WTC11 (cell line): Measurements from ENCODE around the gene NLRC5. TPM values are rescaled to one million over a fixed set of nuclear protein-coding genes. Genes with fewer than 3 reads are reported as not detected.

Experiments used
- ATAC-seq: fragments of 200-7000 bp; cut with Tn5 transposase; 2 replicates; pipeline ENCODE4 v1.10.0; 2021; ENCODE audit warnings: mild to moderate bottlenecking, moderate library complexity
- CTCF ChIA-PET: fragments of 300-600 bp; sonication (Branson Sonifier 250); formaldehyde crosslinking; loops from one replicate; lab custom pipeline; 2021; ENCODE audit warnings: antibody characterized with exemption; lab: Charles Lee
- POLR2A ChIA-PET: fragments of 350-600 bp; sonication (Branson Sonifier 250); formaldehyde crosslinking; loops from one replicate; lab custom pipeline; 2021; ENCODE audit warnings: antibody characterized with exemption; lab: Charles Lee
- DNase-seq: peaks from one replicate; pipeline ENCODE4 v3.0.0; 2021; ENCODE audit warnings: low spot score
- H3K27ac Mint-ChIP-seq: 2 replicates; pipeline ENCODE4 v1.8.0; 2021; ENCODE audit warnings: mixed read lengths
- H3K27me3 Mint-ChIP-seq: 2 replicates; pipeline ENCODE4 v1.8.0; 2021; ENCODE audit warnings: low read depth, mild to moderate bottlenecking, moderate library complexity, mixed read lengths
- H3K36me3 Mint-ChIP-seq: 2 replicates; pipeline ENCODE4 v1.8.0; 2021; ENCODE audit warnings: mixed read lengths
- H3K4me1 Mint-ChIP-seq: 2 replicates; pipeline ENCODE4 v1.8.0; 2022; ENCODE audit warnings: mixed read lengths
- H3K4me3 Mint-ChIP-seq: 2 replicates; pipeline ENCODE4 v1.8.0; 2021; ENCODE audit warnings: mild to moderate bottlenecking, moderate library complexity, mixed read lengths
- H3K9me3 Mint-ChIP-seq: 2 replicates; pipeline ENCODE4 v1.8.0; 2021; ENCODE audit warnings: mixed read lengths
- ATF2 ChIP-seq: sonication (generic); formaldehyde crosslinking; IDR thresholded peaks from 2 replicates; pipeline ENCODE4 v1.8.1; 2022; ENCODE audit warnings: low read depth, missing genetic modification reagents, borderline replicate concordance
- CBFB ChIP-seq: sonication (generic); formaldehyde crosslinking; IDR thresholded peaks from 2 replicates; pipeline ENCODE4 v1.8.1; 2022; ENCODE audit warnings: mild to moderate bottlenecking, low read depth, missing genetic modification reagents
- CREB1 ChIP-seq: sonication (generic); formaldehyde crosslinking; IDR thresholded peaks from 2 replicates; pipeline ENCODE4 v1.8.0; 2023; ENCODE audit warnings: mild to moderate bottlenecking, missing genetic modification reagents
- CREM ChIP-seq: sonication (generic); formaldehyde crosslinking; IDR thresholded peaks from 2 replicates; pipeline ENCODE4 v1.8.1; 2022; ENCODE audit warnings: mild to moderate bottlenecking, missing genetic modification reagents, moderate library complexity
- ELF4 ChIP-seq: sonication (generic); formaldehyde crosslinking; IDR thresholded peaks from 2 replicates; pipeline ENCODE4 v1.8.1; 2022; ENCODE audit warnings: low read depth, mild to moderate bottlenecking, moderate library complexity, missing genetic modification reagents
- ETV6 ChIP-seq: sonication (generic); formaldehyde crosslinking; IDR thresholded peaks from 2 replicates; pipeline ENCODE4 v1.8.1; 2022; ENCODE audit warnings: mild to moderate bottlenecking, missing genetic modification reagents
- GRHL2 ChIP-seq: fragments of 250-450 bp; sonication (Bioruptor Pico); IDR thresholded peaks from 2 replicates; pipeline ENCODE4 v1.8.0; 2022; ENCODE audit warnings: mild to moderate bottlenecking, moderate library complexity; ENCODE audit not compliant: insufficient replicate concordance, severe bottlenecking
- GTF2I ChIP-seq: fragments of 250-450 bp; sonication (Bioruptor Pico); conservative IDR thresholded peaks from 2 replicates; pipeline ENCODE4 v1.4.0; 2021; ENCODE audit warnings: mild to moderate bottlenecking
- MAX ChIP-seq: sonication (generic); formaldehyde crosslinking; IDR thresholded peaks from 2 replicates; pipeline ENCODE4 v1.8.0; 2022; ENCODE audit warnings: mild to moderate bottlenecking, missing genetic modification reagents
- MYBL2 ChIP-seq: sonication (generic); formaldehyde crosslinking; IDR thresholded peaks from 2 replicates; pipeline ENCODE4 v1.8.1; 2023; ENCODE audit warnings: mild to moderate bottlenecking, moderate library complexity, missing genetic modification reagents
- NR3C1 ChIP-seq: sonication (generic); formaldehyde crosslinking; conservative IDR thresholded peaks from 2 replicates; pipeline ENCODE4 v1.8.1; 2023; ENCODE audit warnings: low read depth, mild to moderate bottlenecking, missing genetic modification reagents
- SOX15 ChIP-seq: fragments of 250-450 bp; sonication (Bioruptor Pico); IDR thresholded peaks from 2 replicates; pipeline ENCODE4 v1.9.0; 2021; ENCODE audit warnings: mild to moderate bottlenecking
- TCF7 ChIP-seq: sonication (generic); formaldehyde crosslinking; IDR thresholded peaks from 2 replicates; pipeline ENCODE4 v1.8.0; 2022; ENCODE audit warnings: mild to moderate bottlenecking, low read depth, missing genetic modification reagents, moderate library complexity
- ZBTB21 ChIP-seq: sonication (generic); formaldehyde crosslinking; IDR thresholded peaks from 2 replicates; pipeline ENCODE4 v1.8.1; 2023; ENCODE audit warnings: mild to moderate bottlenecking, missing genetic modification reagents, borderline replicate concordance
- ZNF396 ChIP-seq: fragments of 250-450 bp; sonication (Bioruptor Pico); IDR thresholded peaks from 2 replicates; pipeline ENCODE4 v1.8.0; 2021; ENCODE audit warnings: mild to moderate bottlenecking, moderate library complexity, borderline replicate concordance
- ZNF425 ChIP-seq: fragments of 250-450 bp; sonication (Bioruptor Pico); conservative IDR thresholded peaks from 2 replicates; pipeline ENCODE4 v1.9.0; 2021; ENCODE audit warnings: mild to moderate bottlenecking
- ZNF532 ChIP-seq: fragments of 250-450 bp; sonication (Bioruptor Pico); IDR thresholded peaks from 2 replicates; pipeline ENCODE4 v1.9.0; 2021; ENCODE audit warnings: mild to moderate bottlenecking, borderline replicate concordance
- total RNA-seq: library from RNA; stranded (reverse); gene quantifications from 3 replicates; pipeline ENCODE4 v1.2.3, GENCODE V29; 2021

The NLRC5 gene
- total RNA-seq, 1 experiment from 2014 or later, result 2.8 TPM

- Mint-ChIP-seq H3K4me3 (no peak overlapping the region), H3K36me3 (no peaks in the 10 kb centered on the region), H3K9me3 (0 out of 2 replicates have a peak, but pooled peaks cover 3% of the 10 kb centered on the region), H3K27me3 (no peaks in the 10 kb centered on the region), H3K4me1 (peaks cover 6% of the 10 kb centered on the region; the same call in 1 of the 2 replicates), H3K27ac (peak overlapping the region; percentile 30; the same call in 1 of the 2 replicates)
- no peak for ATAC-seq
- CTCF ChIA-PET, result interaction anchor here (0.6 kb wide), 1 partner anchor 36 kb away, joined by 3 read pairs; no protein-coding TSS in a partner anchor
- POLR2A ChIA-PET, result no interaction called here
- DNase-seq, result no peak
- TF ChIP-seq ZNF425 (CRISPR knock-in tag), result no peak
- no peak for TF ChIP-seq SOX15
- TF ChIP-seq CBFB, result no peak
- no peak for TF ChIP-seq ZBTB21
- TF ChIP-seq NR3C1 (CRISPR knock-in tag), result no peak
- no peak for TF ChIP-seq ETV6
- no peak for TF ChIP-seq GRHL2 (CRISPR knock-in tag)
- no peak for TF ChIP-seq MYBL2 (CRISPR knock-in tag)
- no peak for TF ChIP-seq ELF4 (CRISPR knock-in tag)
These were observed 139.5 kb downstream of the NLRC5 start for GRCh38 chr16:57128771-57129389.

- TF ChIP-seq CREB1 (CRISPR knock-in tag) (no peak), ZNF532 (no peak), MAX (CRISPR knock-in tag) (no peak), ELF4 (CRISPR knock-in tag) (no peak), TCF7 (CRISPR knock-in tag) (no peak)
- ATAC-seq (no peak), DNase-seq (no peak)
- Mint-ChIP-seq H3K4me1 (peaks cover 14% of the 10 kb centered on the region), H3K27me3 (no peaks in the 10 kb centered on the region), H3K27ac (no peak overlapping the region), H3K36me3 (no peaks in the 10 kb centered on the region), H3K4me3 (no peak overlapping the region), H3K9me3 (0 out of 2 replicates have a peak, but pooled peaks cover under 1% of the 10 kb centered on the region)
- ChIA-PET POLR2A (interaction anchor here (0.5 to 0.7 kb wide), 2 partner anchors 51 to 482 kb away, joined by 3 to 8 read pairs; no protein-coding TSS in a partner anchor), CTCF (interaction anchor here (0.9 kb wide), 1 partner anchor 39 kb away, joined by 3 read pairs; the partner anchor contains the start of gene CPNE2)
These were observed 141.6 kb downstream of the NLRC5 start for GRCh38 chr16:57130950-57131321.

GRCh38 chr16:57131351-57131970 lies 142.1 kb downstream of the NLRC5 start:
- no peak overlapping the region for H3K4me3 Mint-ChIP-seq
- DNase-seq (no peak), ATAC-seq (no peak)
- peaks cover 14% of the 10 kb centered on the region for H3K4me1 Mint-ChIP-seq
- no peaks in the 10 kb centered on the region for H3K27me3 Mint-ChIP-seq
- H3K27ac Mint-ChIP-seq, result no peak overlapping the region
- no peaks in the 10 kb centered on the region for H3K9me3 Mint-ChIP-seq
- POLR2A ChIA-PET, result interaction anchor here (0.7 kb wide), 1 partner anchor 52 kb away, joined by 3 read pairs; no protein-coding TSS in a partner anchor
- TF ChIP-seq ETV6, result no peak
- no peak for TF ChIP-seq CREM (CRISPR knock-in tag)
- TF ChIP-seq ATF2, result no peak
- TF ChIP-seq ZNF396, result no peak
- peak; percentile 30; the same call in 1 of the 2 replicates for TF ChIP-seq GTF2I (CRISPR knock-in tag)
- H3K36me3 Mint-ChIP-seq, result no peaks in the 10 kb centered on the region
- CTCF ChIA-PET, result interaction anchor here (0.9 kb wide), 1 partner anchor 39 kb away, joined by 3 read pairs; the partner anchor contains the start of gene CPNE2
